Caco-2 (cell line): Measurements from ENCODE around the gene CMTM4. TPM values are rescaled to one million over a fixed set of nuclear protein-coding genes. Genes with fewer than 3 reads are reported as not detected.

ENCODE experiments used
- BruUV-seq: library from RNA; stranded (reverse); fragments of 400-500 nt; replicated peaks from 2 replicates; lab custom pipeline; 2021; lab: Mats Ljungman, UMichigan
- CTCF ChIA-PET: fragments of 300-600 bp; sonication (Branson Sonifier 250); formaldehyde crosslinking; loops from one replicate; lab custom pipeline; 2022; ENCODE audit warnings: antibody characterized with exemption; lab: Charles Lee
- POLR2A ChIA-PET: fragments of 300-600 bp; sonication (Branson Sonifier 250); formaldehyde crosslinking; loops from one replicate; lab custom pipeline; 2022; ENCODE audit warnings: antibody characterized with exemption; lab: Charles Lee
- DNase-seq, 2 experiments: peaks; one replicate each; pipeline versions ENCODE4 v3.0.0 to v3.0.0-alpha.2; 2020 to 2022
- H3K27me3 ChIP-seq: replicated peaks from 2 replicates; pipeline ENCODE4 v1.6.0; 2011; ENCODE audit warnings: low read length; ENCODE audit not compliant: control insufficient read depth, insufficient read depth
- H3K36me3 ChIP-seq: 2 replicates; pipeline ENCODE4 v1.5.1; 2011; ENCODE audit warnings: low read length; ENCODE audit not compliant: control insufficient read depth, insufficient read depth
- H3K4me1 ChIP-seq: fragments of 250-450 bp; sonication (Bioruptor Pico); 2 replicates; pipeline ENCODE4 v1.5.1; 2020; ENCODE audit warnings: mild to moderate bottlenecking
- H3K4me3 ChIP-seq: 2 replicates; pipeline ENCODE4 v1.5.1; 2011; ENCODE audit warnings: low read depth, mild to moderate bottlenecking, control low read depth, low read length
- H3K9me3 ChIP-seq: fragments of 250-450 bp; sonication (Bioruptor Pico); 2 replicates; pipeline ENCODE4 v1.5.1; 2020; ENCODE audit warnings: mild to moderate bottlenecking, moderate library complexity
- H3K27ac Mint-ChIP-seq: one replicate; pipeline ENCODE4 v1.8.0; 2022; ENCODE audit warnings: mixed read lengths; ENCODE audit not compliant: unreplicated experiment
- H3K27me3 Mint-ChIP-seq: one replicate; pipeline ENCODE4 v1.8.0; 2022; ENCODE audit warnings: mixed read lengths; ENCODE audit not compliant: insufficient read depth, unreplicated experiment
- H3K36me3 Mint-ChIP-seq: one replicate; pipeline ENCODE4 v1.8.0; 2022; ENCODE audit warnings: mild to moderate bottlenecking, mixed read lengths; ENCODE audit not compliant: insufficient read depth, unreplicated experiment
- H3K4me1 Mint-ChIP-seq: one replicate; pipeline ENCODE4 v1.8.0; 2022; ENCODE audit warnings: low read depth, mixed read lengths; ENCODE audit not compliant: unreplicated experiment
- H3K4me3 Mint-ChIP-seq: one replicate; pipeline ENCODE4 v1.8.0; 2022; ENCODE audit warnings: mild to moderate bottlenecking, moderate library complexity, mixed read lengths; ENCODE audit not compliant: unreplicated experiment
- H3K9me3 Mint-ChIP-seq: one replicate; pipeline ENCODE4 v1.8.0; 2022; ENCODE audit warnings: mixed read lengths; ENCODE audit not compliant: unreplicated experiment
- CTCF ChIP-seq, 2 experiments: fragments of 200-600 bp in 1 of 2; IDR thresholded peaks; 1 replicate in 1 of 2; 2 replicates in 1 of 2; pipeline versions ENCODE4 v1.5.1 to v1.8.0; 2011 to 2022; ENCODE audit warnings: antibody characterized with exemption in 1 of 2, control low read depth in 1 of 2, inconsistent platforms in 1 of 2, low read depth in 1 of 2, low read length in 1 of 2, mild to moderate bottlenecking in 1 of 2, moderate library complexity in 1 of 2; ENCODE audit not compliant: insufficient read depth in 1 of 2, severe bottlenecking in 1 of 2, unreplicated experiment in 1 of 2
- intact Hi-C: fragments of 100-400 bp; cut with micrococcal nuclease; formaldehyde crosslinking; loops from one replicate; pipeline ENCODE4 v1.10.0; 2022; ENCODE audit not compliant: unreplicated experiment
- total RNA-seq: library from RNA; stranded (reverse); gene quantifications from 2 replicates; pipeline ENCODE4 v1.2.3, GENCODE V29; 2022

Gene CMTM4
- total RNA-seq, 1 experiment from 2014 or later: 108 TPM

- no peaks in the 10 kb centered on the region for H3K36me3 ChIP-seq
- Mint-ChIP-seq H3K9me3 (no peaks in the 10 kb centered on the region), H3K36me3 (peaks cover 10% of the 10 kb centered on the region), H3K27ac (no peak overlapping the region), H3K4me1 (no peaks in the 10 kb centered on the region), H3K4me3 (no peak overlapping the region), H3K27me3 (no peaks in the 10 kb centered on the region)
- no peaks in the 10 kb centered on the region for H3K9me3 ChIP-seq
- DNase-seq: no peak
- no TSS peak for BruUV-seq
- intact Hi-C loops: no loop called here
- ChIA-PET POLR2A (no interaction called here), CTCF (no interaction called here)
- TF ChIP-seq CTCF (IDR thresholded peaks at IDR 0.05; ENCODE audit: insufficient read depth in 1 of 2, low read depth in 1 of 2, low read length in 1 of 2, severe bottlenecking in 1 of 2, unreplicated experiment in 1 of 2): no peak
- H3K27me3 ChIP-seq: no peaks in the 10 kb centered on the region
- no peaks in the 10 kb centered on the region for H3K4me1 ChIP-seq
- no peak overlapping the region for H3K4me3 ChIP-seq
Observed at GRCh38 chr16:66701026-66701425, 4.5 kb upstream of the CMTM4 start.

GRCh38 chr16:66699898-66700297, 3.4 kb upstream of the CMTM4 start:
- Mint-ChIP-seq H3K36me3 (peaks cover 19% of the 10 kb centered on the region), H3K4me1 (peaks cover 5% of the 10 kb centered on the region), H3K4me3 (no peak overlapping the region), H3K27ac (no peak overlapping the region), H3K9me3 (no peaks in the 10 kb centered on the region), H3K27me3 (no peaks in the 10 kb centered on the region)
- Histone ChIP-seq H3K27me3 (no peaks in the 10 kb centered on the region), H3K4me3 (no peak overlapping the region), H3K36me3 (no peaks in the 10 kb centered on the region), H3K9me3 (no peaks in the 10 kb centered on the region), H3K4me1 (peaks cover 4% of the 10 kb centered on the region)
- no peak for TF ChIP-seq CTCF (IDR thresholded peaks at IDR 0.05; ENCODE audit: insufficient read depth in 1 of 2, low read depth in 1 of 2, low read length in 1 of 2, severe bottlenecking in 1 of 2, unreplicated experiment in 1 of 2)
- intact Hi-C loops: no loop called here
- ChIA-PET POLR2A (no interaction called here), CTCF (interaction anchor here (0.6 to 0.7 kb wide), 2 partner anchors 37 to 56 kb away, joined by 3 read pairs; no protein-coding TSS in a partner anchor)
- DNase-seq: no peak
- BruUV-seq: no TSS peak

GRCh38 chr16:66698046-66698445, 1.5 kb upstream of the CMTM4 start:
- POLR2A ChIA-PET: no interaction called here
- no peak for TF ChIP-seq CTCF (IDR thresholded peaks at IDR 0.05; ENCODE audit: insufficient read depth in 1 of 2, low read depth in 1 of 2, low read length in 1 of 2, severe bottlenecking in 1 of 2, unreplicated experiment in 1 of 2)
- intact Hi-C loops: no loop called here

More at GRCh38 chr16:66698046-66698445, 1.5 kb upstream of the CMTM4 start:
- Histone ChIP-seq H3K9me3 (no peaks in the 10 kb centered on the region), H3K36me3 (no peaks in the 10 kb centered on the region), H3K4me1 (peaks cover 17% of the 10 kb centered on the region), H3K4me3 (no peak overlapping the region), H3K27me3 (no peaks in the 10 kb centered on the region)
- BruUV-seq: no TSS peak
- no peak for DNase-seq
- Mint-ChIP-seq H3K4me1 (peaks cover 20% of the 10 kb centered on the region), H3K27me3 (no peaks in the 10 kb centered on the region), H3K36me3 (peaks cover 26% of the 10 kb centered on the region), H3K4me3 (peak overlapping the region; percentile 94), H3K27ac (peak overlapping the region; percentile 78), H3K9me3 (no peaks in the 10 kb centered on the region)
- CTCF ChIA-PET: interaction anchor here (1.3 to 1.4 kb wide), 2 partner anchors 35 to 42 kb away, joined by 3 to 6 read pairs; no protein-coding TSS in a partner anchor
